ENCODE results near the gene PGBD5. TPM values are rescaled to one million over a fixed set of nuclear protein-coding genes. Genes with fewer than 3 reads are reported as not detected.

PGBD5 gene
- total and polyA plus RNA-seq, 9 of the 15 experiments (the other 6 are each of a cell fraction or from before 2014, with no cell fraction given): under 0.01 to 0.40 (median 0.10) TPM; not detected in 3

- H3K9ac ChIP-seq (ENCODE audit: insufficient read depth in 1 of 2, low read depth in 2 of 2, low read length in 2 of 2): no peak overlapping the region
- 0 out of 2 replicates have a peak, but pooled peaks cover 4% of the 10 kb centered on the region for H4K20me1 ChIP-seq (replicated peaks; ENCODE audit: control insufficient read depth, insufficient read depth, low read length)
- 0 out of 5 replicates have a peak, but pooled peaks cover 0 to 3% of the 10 kb centered on the region in 2 experiments for H3K4me1 ChIP-seq (replicated peaks in 1 of 2; ENCODE audit: control insufficient read depth in 2 of 2, insufficient read depth in 2 of 2, low read length in 2 of 2)
- H3K4me3 ChIP-seq: no peak overlapping the region
- ATAC-seq (no peak), FAIRE-seq (no peak), DNase-seq (ENCODE audit: extremely low read depth in 1 of 4, low spot score in 3 of 4) (no peak)
- H3K79me2 ChIP-seq (ENCODE audit: control insufficient read depth, insufficient read depth, low read length): no peaks in the 10 kb centered on the region
- ChIA-PET CTCF (ENCODE audit: low intra/inter-chr PET ratio) (no interaction called here), POLR2A (interaction anchor here (0.6 to 1.9 kb wide), 3 partner anchors 8 to 452 kb away, joined by 3 to 7 read pairs (median 5); no protein-coding TSS in a partner anchor)
- no peak overlapping the region for H3K27ac ChIP-seq (ENCODE audit: extremely low read depth, low read depth, low read length)
- H2AFZ ChIP-seq (ENCODE audit: low read depth, low read length): no peak overlapping the region
- no peaks in the 10 kb centered on the region for H3K9me3 ChIP-seq (replicated peaks; ENCODE audit: control insufficient read depth, insufficient read depth, low read depth, low read length)
- in situ Hi-C loops (cut with MboI): loop anchor here (25.0 kb wide), 1 partner anchor 602 kb away; no protein-coding TSS in a partner anchor
- H3K27me3 ChIP-seq (ENCODE audit: control insufficient read depth in 2 of 2, insufficient read depth in 2 of 2, low read length in 2 of 2): peaks cover 36 to 60% of the 10 kb centered on the region in 2 experiments
- TF ChIP-seq CBX5 (IDR thresholded peaks at IDR 0.05; ENCODE audit: borderline replicate concordance, low read depth) (no peak), NFRKB (IDR thresholded peaks at IDR 0.05; ENCODE audit: low read depth) (no peak), ZNF23 (CRISPR knock-in tag; IDR thresholded peaks at IDR 0.05) (no peak), PURB (CRISPR knock-in tag; IDR thresholded peaks at IDR 0.05; ENCODE audit: low read depth) (no peak), ZBTB12 (CRISPR knock-in tag; IDR thresholded peaks at IDR 0.05) (no peak), E4F1 (CRISPR knock-in tag; IDR thresholded peaks at IDR 0.05; ENCODE audit: borderline replicate concordance) (no peak), RUNX1 (IDR thresholded peaks at IDR 0.05; ENCODE audit: low read depth) (no peak), CCAR2 (IDR thresholded peaks at IDR 0.05; ENCODE audit: low read depth, low read length) (no peak), SRSF3 (IDR thresholded peaks at IDR 0.05; ENCODE audit: insufficient read depth, low read length) (no peak), E2F1 (CRISPR knock-in tag; IDR thresholded peaks at IDR 0.05) (no peak), ZNF764 (CRISPR knock-in tag; IDR thresholded peaks at IDR 0.05; ENCODE audit: low read depth) (no peak), RBM17 (IDR thresholded peaks at IDR 0.05; ENCODE audit: borderline replicate concordance, low read depth, low read length) (no peak), ZNF696 (CRISPR knock-in tag; conservative IDR thresholded peaks at IDR 0.05) (no peak)
- WGBS (ENCODE audit: insufficient coverage, low coverage, missing lambda C conversion rate): 1% methylated on average over 8 of the region's 8 CpGs
- H3K4me2 ChIP-seq (ENCODE audit: insufficient read depth, low read length): no peak overlapping the region
- intact Hi-C loops (cut with micrococcal nuclease): no loop called here
- H3K9me1 ChIP-seq (ENCODE audit: control insufficient read depth, insufficient read depth, low read length): peaks cover 2% of the 10 kb centered on the region
- BruUV-seq (replicated peaks): no TSS peak
- no peaks in the 10 kb centered on the region for H3K36me3 ChIP-seq (ENCODE audit: control insufficient read depth, insufficient read depth, low read length)
Observed at GRCh38 chr1:230314142-230314470, 112.0 kb downstream of the PGBD5 start.

Data from K562 (cell line).